T follicular helper cell (primary cell): ENCODE results near the gene ZCCHC24.

Source experiments
- DNase-seq: peaks from one replicate; pipeline ENCODE4 v3.0.0-alpha.2; 2020; ENCODE audit warnings: low read depth

Gene ZCCHC24

DNA sequence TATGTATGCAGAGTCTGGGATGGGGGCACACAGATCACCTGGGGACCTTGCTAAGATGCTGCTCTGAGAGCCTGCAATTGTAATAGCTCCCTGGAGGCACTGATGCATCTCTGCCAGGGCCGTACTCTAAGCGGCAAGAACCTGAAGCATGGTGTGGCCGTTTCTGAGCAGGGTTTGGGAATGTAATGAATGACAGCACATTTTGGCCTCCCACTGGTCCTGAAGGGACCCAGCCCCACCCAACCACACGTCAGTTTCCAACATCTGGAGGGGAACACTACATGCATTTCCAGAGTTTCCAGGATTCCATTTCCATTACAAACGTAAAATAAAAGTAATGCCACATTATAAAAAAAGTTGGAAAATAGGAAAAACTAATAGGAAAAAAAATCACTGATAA is 14.0 kb downstream of the ZCCHC24 start:
- no peak for DNase-seq

DNA sequence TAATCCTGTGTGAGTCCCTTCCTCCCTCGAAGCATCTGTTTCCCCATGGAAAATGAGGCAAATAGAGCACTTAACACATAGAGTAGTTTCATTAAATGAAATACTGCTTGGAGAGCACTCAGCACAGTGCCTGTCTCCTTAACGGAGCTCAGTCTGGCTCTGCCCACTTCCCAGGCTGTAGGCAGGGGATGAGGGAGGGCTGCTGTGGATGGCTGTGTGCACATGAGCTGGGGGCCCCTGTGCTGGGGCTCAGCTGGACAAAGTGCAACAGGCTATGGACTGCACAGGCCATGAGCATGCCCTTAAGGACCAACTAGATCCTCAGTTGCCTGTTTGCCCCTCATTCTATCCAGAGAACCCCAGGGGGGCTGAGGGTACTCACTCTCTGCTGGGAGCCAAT is 14.5 kb downstream of the ZCCHC24 start:
- no peak for DNase-seq

DNA sequence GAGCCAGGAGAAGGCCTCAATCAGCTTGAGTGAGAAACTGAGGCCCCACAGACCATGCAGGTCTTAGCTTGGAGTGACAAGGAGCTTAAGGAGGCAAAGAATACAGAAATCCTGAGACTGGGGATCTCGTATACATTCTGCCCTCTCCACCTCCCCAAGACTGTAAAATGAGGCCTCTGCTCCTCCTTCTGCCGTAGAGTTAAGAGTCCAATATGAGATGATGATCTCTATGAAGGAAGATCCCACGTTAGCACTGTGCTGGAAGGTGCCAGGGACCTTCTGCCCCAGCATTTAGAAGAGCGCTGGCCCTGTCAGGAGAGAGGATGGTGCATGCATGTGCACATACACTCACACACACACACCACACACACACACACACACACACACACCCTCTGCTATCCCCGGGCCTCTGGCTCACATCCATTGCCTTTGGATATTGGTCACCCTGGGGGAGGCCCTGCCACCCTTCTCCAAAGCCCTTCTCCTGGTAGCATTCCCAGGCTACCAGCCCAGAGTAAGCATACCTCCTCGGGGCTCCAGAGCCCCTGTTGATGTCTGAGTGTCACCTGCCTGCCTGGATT is 15.0 kb downstream of the ZCCHC24 start:
- no peak for DNase-seq

DNA sequence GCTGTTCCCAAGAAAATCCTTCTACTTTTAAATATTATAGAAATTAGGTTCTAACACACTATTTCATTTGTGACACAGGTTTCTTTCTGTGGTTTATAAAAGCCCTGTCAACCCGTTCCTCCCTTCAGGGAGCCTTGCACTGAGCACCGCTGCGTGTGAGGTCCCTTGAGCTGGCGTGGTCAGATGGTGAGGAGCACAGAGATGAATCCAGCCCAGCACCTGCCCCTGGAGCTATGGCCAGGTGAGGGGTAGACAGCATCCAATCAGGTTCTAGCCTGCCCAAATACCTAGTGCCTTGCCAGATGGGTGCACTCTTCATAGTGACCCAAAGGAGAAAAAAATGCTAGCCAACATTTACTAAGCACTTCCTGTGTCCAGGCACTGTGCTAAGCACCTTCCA is 15.7 kb downstream of the ZCCHC24 start:
- no peak for DNase-seq

DNA sequence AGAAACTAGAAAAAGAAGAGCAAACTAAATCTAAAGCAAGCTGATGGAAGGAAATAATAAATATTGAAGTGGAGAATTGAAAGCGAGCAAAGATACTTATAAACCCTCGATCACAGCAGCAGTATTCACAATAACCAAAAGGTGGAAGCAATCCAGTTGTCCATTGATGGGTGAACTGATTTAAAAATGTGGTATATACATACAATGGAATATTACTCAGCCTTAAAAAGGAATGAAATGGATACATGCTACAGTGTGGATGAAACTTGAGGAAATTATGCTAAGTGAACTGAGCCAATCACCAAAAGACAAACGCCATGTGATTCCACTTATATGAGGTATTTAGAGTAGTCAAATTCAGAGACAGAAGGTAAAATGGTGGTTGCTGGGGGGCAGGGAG is 17.5 kb downstream of the ZCCHC24 start:
- DNase-seq, result no peak

DNA sequence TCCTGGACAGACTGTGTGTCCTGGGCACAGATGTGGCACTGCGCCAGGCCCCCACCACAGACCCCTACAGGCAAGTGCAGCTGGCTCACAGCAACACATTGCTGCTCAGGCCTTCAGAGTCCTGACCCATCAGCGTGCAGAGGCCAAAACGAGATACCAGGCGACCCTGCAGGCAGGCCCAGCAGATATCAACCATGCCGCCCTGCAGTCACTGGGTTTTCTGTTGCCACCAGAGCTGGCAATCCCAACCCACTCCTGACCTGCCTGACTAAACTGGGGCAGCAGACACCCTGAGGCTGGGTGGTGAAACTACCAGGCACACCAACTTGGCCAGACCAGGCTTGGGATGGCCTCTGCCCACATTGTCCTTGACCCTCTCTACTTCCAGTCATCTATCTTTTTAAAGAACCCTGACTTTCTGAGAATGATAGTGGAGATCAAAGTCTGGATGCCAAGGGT is 20.3 kb downstream of the ZCCHC24 start:
- DNase-seq, result no peak

DNA sequence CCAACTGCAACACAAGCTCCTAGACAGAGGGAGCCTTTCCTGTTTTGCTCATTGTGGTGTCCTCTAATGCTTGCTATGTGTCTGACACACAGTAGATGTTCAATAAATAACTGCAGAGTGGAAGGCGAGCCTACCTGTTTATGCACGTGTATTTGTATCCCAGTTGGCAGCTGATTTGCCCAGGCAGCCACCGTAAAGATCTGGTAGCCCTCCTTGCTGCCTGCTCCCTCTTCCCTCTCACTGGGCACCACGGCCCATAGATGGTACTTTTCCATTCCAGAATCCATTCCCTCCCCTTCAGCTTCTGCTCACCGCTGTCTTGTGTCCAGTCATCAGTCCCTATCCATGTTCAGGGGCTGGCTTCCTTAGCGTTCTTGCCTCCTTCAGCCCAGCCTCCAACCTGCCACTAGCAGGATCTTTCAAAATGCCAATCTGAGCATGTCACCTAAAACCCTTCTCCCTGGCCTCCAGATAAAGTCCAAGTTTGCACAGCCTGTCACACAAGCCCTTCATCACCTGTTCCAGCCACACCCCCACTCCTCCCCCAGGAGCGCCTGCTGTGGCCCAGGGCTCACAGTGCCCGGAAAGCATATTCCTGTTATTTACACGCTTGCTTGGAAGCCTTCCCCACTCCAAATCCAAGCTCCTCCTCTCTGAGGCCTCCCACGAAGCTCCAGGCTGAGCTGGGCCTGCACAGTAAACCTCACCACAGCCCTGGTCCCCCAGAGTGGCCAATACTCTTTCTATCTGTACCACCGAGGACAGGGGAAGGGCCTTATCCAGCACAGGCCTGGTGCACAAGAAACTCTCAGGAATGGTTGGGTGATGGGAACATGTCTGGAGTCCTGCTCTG is 21.0 kb downstream of the ZCCHC24 start:
- no peak for DNase-seq

DNA sequence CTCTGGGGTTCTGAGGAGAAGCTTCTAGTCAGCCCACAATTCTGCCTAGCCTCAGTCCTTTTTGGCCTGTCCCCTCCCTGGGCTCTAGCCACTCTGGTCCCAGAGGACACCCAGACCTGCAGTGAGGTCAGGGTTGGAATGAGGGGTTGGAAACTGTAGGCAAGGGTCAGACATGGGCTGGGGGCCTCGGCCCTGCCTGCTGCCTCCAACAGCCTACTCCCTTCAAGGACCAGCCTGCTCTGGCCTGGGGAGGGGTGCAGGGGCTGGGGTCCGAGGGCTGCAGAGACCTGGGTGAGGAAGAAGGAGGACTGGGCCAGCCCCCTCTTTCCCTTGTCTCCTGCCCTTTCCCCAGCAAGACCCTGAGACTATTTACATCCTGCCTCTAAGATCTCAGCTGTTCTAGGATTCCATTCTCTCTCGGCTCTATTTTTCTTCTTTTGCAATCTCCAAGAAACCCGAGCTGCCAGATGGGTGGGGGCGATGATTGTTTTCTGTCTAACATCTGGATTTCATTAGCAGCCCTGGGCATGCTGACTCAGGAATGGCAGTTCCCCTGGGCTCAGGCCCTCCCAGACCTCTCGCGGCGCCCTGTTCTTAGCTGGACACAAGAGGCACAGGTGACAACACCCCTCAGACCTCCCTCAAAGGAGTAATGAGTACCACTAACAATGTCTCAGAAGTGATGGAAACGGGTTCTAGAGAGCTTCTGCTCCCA is 23.1 kb downstream of the ZCCHC24 start:
- no peak for DNase-seq

DNA sequence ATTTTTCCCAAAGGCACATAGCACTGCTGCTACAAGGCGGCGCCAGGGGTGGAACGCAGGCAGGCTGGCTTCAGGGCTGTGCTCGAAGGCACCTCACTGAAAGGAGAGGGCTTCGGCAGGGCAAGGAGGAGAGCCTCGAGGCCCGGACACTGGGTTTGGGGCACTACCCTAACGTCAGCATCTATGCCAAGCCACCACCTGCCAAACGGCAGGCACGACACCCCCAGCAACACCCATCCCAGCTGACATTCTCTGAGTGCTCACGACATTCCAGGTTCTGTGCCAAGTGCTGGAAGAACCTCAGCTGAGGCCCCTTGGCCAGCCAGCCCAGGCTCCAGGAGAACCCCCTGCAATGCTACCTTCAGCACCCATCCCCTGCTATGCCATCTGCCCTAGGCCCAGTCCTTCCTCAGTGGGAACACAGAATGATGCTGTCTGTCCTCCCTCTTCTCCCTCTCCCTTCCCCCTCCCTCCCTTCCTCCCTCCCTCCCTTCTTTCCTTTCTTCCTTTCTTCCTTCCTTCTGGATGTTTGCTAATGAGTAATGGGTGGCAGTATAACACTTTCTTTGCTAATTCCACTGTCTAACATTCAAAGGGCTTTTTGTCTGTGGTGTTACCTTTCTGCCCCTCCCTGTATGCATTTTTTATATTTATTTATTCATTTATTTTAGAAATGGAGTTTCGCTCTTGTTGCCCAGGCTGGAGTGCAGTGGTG is 24.3 kb downstream of the ZCCHC24 start:
- no peak for DNase-seq

DNA sequence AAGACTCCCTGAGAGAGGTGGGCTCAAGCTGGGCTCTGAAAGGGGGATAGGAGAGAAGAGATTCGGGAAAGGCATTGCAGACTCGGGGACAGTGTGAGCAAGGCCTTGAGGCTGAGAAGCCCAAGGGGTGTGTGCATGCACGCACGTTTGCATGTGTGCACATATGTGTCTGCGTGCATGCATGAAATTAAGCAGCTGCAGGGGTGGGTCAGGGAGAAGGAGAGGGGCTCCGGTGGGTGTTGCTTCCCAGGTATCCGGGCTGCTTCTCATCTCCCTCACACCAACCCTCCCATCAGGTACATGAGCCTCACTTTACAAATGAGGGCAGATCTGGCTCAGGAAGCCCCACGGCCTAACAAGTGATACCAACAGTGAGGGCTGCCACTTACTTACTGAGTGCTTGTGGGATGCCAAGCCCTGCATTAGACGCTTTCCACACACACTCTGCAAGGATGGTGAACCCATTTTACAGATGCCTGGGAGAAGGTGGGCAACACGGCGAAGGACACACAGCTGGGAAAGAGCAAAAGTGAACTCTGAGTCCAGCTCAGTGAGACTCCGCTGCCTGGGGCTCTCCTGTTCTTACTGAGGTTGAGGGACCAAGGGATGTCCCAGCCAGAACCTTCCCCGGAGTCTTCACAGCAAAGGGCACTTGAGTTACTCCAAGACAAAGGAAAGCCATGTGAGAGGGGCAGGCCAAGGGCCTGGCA is 26.4 kb downstream of the ZCCHC24 start:
- DNase-seq, result no peak

DNA sequence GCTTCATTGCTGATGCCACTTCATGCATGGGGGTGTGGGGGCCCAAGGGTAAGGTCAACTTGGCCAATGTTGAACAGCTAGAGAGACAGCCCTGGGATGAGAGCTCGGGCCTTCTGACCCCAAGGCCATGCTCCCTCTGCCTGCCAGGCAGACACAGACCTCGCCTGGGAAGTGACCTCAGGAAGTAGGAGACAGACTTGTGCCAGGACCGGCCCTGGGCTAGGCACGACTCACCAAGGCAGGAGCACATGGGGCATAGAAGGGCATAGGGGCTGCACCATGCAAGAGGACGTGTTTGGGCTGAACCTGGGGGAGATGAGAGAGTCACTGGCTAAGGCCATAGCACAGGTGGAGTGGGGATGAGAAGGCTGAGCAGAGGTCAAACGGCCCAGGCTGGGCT is 27.1 kb downstream of the ZCCHC24 start:
- DNase-seq, result no peak

DNA sequence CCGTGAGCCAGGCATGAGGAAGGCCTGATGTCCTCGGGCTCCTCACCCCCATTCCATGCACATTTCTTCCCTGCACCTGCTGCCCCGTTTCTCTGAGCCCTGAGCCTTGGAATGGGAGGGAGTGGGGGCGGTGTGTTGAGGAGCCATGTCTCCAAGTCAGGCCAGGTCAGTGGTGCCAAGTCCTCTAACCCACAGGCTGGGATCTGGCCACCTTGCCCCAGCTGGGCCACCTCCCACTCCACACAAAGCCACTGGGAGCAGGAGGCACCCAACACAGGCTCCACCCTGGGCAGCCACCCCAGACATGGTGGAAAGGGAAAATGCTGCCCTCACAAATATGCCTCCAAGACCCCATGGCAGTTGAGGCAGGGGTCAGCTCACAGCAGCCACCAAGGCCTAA is 27.7 kb downstream of the ZCCHC24 start:
- DNase-seq, result no peak

DNA sequence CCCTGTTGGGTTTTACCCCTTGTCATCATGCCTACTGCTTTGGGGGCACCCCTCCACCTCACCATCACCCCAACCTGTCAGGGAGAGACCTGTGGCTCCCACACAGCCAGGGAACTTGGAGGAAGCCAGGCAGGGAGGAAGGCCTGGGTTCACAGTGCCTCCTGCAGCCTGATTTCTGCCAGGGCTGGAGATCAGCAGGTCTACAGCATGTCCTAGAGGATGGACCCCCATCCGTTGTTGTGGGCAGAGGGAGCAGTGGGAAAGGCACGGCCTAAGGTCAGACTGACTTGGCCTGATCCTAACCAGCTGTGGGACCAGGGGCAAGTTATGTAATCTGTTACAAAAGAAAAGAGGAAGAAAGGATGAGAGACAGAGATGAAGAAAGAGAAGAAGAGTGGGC is 28.2 kb downstream of the ZCCHC24 start:
- no peak for DNase-seq

DNA sequence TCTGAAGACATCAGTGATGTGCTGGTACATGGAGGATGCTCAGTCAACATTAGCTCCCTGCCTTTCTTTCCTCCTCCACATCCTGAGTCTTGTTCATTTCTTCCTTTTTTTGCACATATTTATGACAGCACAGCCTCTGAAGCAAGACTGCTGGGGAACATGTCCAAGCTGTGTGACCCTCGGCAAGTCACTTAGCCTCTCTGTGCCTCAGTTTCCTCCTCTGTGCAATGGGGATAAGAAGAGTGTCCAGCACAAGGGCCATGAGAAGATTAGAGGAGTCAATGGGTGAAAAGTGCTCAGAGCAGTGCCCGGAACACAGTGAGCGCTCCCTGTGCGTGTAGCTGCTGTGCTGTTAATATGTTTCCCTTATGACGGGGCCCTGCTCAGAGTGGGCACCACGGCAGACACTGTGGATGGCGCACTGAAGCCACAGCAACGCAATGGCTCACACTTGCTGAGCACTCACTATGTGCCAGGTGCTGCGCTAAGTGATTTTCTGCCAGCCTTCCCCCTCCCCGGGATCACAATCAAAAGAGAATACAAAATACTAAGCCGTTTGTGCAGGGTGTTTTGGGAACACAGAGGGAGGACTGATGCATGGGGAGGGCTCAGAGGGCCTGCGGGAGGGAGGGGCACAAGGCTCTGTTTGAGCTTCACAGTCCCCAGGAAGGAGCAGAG is 28.7 kb downstream of the ZCCHC24 start:
- DNase-seq, result no peak

DNA sequence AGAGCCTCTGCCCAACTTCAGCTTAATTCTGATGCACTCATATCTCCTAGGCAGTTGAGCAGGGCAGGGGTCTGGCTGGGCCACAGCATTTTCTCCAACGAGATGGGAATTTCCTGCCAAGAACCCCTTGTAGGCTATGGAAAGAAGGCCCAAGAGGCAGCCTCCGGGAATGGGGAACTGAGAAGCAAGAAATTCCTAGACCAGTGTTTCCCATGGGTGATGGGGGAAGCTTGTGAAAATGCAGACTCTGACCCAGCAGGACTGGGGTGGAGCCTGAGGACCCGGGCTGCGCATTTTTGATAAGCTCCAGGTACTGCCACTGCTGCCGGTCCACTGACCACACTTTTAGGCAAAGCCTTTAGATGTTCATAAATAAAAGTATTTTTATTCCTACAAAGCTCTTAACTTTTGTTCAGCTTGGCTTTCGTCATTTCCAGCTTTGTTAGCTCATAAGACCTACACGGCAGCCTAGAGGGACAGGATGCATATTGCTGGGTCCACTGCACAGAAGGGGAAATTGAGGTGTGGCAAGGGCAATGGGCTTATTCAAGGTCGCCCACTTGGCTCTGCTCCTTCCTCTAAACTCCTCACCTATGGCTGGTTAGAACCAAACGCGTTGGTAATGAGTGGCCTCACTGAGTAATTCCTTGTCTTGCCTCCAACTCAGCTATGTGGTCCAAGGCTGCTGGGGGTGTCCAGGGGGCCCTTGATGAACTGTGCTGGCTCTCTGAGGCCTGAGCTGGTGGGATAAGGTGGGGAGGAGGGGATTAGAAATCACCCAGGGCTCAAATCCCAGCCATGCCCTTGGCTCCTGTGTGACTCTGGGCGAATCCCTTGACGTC is 29.5 kb downstream of the ZCCHC24 start:
- DNase-seq, result no peak

DNA sequence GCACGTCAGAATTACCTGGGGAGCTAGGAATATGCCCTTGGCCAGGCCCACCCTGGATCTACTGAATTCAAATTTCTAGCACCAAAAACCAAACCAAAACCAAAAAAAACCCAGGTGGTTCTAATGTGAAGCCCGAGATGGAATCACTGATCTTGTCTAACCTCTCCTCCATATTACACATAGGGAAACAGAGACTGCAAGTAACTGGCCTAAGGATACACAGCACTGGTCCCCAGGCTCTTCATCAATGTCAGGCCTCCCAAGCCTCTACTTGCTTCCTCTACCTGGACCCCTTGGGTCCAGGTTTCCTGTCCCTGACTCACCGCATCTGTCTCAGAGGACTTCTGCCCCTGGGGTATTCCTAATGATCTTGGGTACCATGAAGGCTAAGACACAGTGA is 30.7 kb downstream of the ZCCHC24 start:
- no peak for DNase-seq

DNA sequence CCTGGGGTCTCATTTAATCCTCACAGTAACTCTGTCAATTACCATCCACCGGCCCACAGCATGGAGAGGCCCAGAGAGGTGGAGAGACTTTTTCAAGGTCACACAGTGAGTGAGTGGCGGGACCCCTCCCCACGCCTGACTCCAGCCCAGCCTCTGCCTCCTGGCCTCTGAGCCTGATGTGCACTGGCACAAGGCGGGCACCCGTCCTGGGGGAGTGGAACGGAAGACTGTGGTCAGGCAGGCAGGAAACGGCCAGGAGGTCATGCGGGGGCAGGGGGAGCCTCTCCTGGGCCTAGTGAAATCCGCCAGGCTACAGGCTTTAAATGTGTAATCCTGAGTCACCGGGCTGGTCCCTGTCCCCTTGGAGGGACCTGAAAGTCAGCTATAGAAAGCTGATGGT is 32.2 kb downstream of the ZCCHC24 start:
- no peak for DNase-seq

DNA sequence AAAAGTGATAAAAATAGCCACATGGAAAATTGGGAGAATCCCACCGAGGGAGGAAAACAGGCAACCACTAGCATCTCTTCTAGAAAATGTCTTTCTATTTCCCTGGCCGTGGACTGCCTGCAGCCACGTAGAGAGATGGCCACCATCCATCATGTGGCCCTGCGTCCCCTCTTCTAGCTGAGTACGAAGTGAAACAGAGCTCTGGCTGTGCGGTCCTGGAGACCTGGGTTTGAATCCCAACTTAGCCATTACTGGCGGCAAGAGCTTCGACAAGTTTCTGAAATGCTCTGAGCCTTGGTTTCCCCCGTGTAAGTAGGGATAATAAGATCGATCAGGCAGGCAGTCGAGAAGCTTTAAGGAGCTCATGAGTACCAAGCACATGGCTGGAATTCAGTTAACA is 32.9 kb downstream of the ZCCHC24 start:
- no peak for DNase-seq

DNA sequence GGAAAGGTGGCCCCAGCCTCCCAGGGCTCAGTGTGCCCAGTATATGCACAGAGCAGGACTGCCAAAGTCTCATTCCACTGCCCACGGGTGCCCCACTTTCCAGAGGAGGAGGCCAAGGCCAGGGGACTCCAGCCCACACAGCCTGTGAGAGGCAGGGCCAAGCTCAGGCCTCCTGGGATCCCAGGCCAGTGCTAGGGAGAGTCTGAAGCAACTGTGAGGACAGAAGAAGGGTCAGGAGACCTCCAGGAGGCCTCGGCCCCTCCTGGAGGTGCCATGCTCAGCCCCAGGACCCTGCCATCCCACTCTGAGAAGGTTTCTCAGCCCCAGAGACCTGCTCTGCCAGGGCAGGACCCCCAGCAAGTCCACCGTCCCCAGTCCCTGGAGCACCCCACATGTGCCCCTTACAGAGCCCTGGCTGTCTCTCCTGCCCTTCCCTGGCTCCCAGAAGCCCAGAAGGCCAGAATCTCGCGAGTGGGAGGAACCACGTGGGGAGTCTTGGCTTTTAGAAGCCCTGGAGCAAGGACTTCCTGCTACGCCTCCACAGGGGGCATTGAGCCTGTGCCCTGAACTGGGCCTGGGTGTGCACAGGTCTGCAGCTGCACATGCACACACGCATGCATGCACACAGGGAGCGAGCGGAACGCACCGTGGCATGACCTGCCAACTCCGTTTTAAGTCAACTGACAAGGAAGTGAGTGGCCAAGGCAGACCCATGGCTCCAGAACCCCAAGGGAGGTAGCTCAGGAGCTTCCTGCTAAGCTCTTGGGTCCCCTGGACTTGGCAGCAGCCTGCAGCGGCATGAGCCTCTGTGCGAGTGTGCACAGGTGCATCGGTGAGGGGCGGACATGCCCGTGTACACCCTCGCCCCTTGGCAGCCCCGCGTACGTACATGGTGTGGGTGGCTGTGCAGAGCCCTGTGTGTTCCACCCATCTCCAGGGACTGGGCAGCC is 33.6 kb downstream of the ZCCHC24 start:
- no peak for DNase-seq
